ENCODE data around the gene C1orf159.
"Not testable (repeated sequence)": the region's sequence is repeated elsewhere in the genome, so short reads cannot be mapped to it uniquely, and the experiment has no call there.

C1orf159 gene

DNA sequence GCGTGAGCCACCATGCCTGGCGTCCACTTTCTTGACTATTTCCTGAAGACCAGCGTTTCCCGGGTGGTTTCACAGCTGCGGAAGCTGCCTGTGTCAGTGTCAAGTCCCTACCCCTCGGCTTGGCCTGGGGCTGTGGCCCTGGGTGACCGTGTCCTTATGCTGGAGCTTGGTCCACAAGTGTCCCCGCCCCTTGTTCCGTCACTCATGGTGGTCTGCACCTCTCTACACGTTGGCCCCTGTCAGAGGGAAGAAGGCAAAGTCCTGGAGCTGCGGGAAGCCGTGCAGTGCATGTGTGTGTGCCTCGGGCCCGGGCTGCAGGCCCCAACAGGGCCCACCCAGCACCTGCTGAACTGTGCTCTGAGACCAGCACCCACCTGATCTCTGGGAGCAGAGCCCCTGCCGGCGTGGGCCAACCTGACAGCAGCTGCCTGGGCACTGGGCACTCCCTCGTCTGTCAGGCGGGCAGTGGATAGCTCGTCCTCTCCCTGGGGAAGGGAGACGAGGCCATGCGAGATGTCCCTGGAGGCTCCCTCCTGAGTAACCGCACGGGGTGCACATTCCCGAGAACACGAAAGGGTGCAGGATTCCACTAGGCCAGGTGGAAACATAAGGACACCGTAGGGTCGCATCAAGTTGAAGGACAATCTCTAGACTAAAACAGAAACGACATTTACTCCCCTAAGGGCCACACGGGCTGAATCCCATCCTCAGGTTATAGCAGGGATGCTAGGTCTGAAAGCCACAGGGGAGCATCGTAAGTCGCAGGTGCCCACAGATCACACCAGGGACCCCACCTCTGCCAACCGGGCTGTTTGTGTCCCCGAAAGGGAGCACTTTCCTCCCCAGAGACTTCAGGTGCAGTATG is 2.4 kb upstream of the C1orf159 start:
- no peak for DNase-seq (ENCODE audit: low read depth)

DNA sequence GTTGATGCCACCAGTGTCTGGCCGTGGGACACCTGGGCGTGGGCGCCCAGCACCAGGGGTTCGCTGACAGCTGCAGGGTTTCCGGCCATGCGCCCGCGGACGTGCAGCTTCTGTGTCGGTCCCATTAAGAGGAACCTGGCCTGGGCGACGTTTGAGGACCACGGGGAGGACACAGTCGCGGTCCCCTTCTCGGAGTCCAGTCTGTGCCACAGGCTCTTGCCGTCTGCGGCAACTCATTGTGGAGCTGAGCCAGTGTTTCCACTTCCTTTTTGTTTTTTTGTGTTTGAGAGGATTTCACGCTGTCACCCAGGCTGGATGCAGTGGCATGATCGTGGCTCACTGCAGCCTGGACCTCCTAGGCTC is 1.6 kb upstream of the C1orf159 start:
- no peak for DNase-seq (ENCODE audit: low read depth)

DNA sequence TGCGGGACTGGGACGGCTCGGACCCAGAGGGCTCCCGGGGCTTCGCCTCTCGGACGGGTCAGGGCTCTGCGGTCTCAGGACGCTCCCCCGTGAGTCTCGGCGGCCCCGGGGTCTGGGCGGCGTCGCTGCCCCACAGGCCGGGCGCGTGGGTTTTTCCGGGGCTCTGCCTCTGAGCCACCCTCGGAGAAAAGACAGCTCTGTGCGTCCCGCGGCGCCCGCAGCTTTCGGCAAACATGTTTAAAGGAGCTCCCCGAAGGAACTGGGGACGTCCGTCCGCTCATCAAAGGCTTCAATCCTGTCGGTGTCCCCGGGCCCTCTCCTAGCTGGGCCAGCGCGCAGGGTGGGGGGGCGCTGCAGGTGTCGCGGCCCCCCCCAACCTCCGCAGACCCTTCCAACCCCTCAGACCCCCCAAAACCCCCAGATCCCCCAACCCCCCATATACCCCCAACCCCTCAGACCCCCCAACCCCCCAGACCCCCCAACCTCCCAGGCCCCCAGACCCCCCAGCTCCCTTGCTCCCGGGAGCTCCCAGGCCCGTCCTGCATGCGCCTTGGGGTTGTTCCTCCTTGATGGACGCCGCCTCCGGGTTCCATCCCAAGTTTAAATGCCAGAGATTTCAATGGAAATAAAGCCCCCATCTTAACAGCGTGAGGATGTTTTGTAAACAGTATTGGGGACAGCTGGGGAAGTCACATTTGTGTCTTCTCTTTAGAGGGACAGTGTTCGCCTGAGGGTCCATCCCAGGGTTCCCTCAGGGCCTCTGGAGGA is 996 bp upstream of the C1orf159 start:
- DNase-seq (ENCODE audit: low read depth), result peak; percentile 38

DNA sequence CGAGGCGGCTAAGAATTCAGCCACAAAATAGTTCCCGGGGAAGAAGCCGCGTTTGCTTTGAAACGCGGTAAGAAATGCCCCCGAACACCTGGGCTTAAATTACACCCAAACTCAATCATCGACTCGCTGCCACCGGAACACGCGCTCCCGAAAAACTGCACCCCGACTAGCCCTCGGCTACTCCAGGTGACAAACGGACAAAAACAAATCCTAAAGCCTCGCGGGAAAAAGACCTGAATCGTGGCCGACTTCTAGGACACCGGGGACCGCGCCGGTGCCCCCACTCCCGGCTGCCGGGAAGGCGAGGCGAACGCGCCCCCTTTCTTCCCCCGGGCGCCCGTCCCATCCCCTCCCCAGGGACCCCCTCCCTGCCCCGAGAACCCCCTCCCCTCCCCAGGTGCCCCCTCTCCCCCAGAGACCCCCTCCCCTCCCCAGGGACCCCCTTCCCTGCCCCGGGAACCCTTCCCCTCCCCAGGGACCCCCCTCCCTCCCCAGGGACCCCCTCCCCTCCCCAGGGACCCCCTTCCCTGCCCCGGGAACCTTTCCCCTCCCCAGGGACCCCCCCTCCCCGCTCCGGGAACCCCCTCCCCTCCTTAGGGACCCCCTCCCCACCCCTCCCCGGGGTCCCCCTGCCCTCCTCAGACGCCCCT is 628 bp downstream of the C1orf159 start:
- DNase-seq (ENCODE audit: low read depth), result no peak

DNA sequence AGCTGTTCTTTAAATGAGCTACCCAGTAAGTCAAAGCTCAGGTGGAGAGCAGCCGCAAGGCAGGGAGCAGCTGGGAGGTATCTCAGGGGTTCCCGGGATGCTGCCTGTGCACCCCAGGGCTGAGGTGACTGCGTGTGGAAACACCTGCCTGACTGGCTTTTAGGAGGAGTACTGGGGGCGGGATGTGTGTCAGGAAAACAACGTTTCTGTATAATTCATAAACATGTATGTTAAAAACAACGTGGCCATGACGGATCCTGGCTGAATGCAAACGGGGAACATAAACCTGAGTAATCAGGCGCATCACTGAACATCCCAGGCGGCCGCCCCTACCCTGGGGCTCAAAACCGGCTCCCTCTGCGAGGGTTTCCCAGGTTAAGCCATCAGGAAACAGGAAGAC is 1.5 kb downstream of the C1orf159 start:
- DNase-seq (ENCODE audit: low read depth), result no peak

DNA sequence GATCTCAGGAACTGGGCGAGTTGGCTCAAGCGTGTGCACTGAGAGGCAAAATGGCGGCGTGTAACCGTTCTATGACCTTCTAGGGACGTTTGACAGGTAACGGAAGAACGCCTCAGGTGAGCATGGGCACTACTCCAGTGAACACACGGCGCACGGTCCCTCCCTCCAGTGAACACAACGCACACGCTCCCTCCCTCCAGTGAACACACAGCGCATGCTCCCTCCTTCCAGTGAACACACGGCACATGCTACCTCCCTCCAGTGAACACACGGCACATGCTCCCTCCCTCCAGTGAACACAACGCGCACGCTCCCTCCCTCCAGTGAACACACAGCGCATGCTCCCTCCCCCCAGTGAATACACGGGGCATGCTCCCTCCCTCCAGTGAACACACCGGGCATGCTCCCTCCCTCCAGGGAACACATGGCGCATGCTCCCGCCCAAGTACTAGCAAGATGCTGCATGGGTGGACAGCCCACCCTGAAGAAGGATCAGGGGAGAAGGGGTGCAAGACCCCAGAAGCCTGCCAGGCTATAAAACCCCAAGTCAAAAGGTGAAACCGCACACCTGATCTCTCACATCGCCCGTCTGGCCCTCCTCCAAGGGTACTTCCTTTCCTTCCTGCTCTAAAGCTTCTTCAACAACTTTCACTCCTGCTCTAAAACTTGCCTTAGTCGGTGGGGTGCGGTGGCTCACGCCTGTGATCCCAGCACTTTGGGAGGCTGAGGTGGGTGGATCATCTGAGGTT is 3.5 kb downstream of the C1orf159 start:
- no peak for DNase-seq (ENCODE audit: low read depth)

DNA sequence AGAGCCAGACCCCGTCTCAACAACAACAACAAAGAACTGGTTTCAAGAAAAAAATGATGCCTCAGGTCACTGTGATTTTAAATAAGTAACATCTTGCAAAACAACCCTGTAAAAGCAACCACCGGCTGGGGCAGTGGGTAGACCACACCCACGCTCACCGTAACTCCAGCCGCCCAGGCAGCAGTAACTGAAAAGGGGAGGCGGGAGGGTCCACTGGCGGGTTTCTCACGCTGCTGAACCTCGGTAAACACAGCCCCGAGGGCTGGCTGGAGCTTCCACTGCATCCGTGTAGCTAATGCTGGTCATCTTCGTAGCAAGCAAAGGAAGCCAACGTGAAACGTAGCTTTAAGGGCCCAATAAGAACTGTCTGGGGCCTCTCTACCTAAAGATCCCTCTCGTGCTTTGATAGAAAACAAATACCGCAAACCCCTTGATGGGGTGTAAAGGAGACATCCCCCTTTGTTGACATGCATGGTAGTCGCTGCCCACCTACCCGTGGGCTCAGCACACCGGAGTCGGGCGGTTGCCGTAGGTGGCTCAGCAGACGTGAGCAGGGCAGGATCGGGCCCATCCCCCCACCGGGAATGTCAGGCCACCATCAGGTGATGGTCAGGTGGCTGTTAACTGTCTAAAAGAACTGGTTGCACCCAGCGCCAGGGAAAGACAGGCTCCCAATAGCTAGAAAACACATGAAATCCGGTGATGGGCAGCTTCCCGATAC is 4.2 kb downstream of the C1orf159 start:
- DNase-seq (ENCODE audit: low read depth), result no peak

DNA sequence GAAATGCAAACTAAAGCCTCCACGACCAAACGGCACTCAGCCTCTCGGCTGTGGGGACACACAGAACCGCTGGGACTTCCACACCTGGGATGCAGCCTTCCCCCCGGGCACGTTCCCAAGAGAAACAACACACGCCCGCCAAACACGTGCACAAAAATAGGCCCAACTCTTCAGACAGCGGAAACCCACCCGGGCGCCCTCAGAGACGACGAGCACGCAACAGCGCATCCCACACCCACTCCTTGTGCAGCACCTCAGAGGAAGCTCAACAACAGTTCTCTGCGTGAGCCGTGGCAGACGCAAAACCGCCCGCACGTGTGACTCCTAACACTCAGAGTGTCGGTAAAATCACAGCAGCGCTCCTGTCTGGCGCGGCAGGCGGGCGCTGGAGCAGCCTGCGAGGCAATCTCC is 5.3 kb downstream of the C1orf159 start:
- DNase-seq (ENCODE audit: low read depth), result no peak

DNA sequence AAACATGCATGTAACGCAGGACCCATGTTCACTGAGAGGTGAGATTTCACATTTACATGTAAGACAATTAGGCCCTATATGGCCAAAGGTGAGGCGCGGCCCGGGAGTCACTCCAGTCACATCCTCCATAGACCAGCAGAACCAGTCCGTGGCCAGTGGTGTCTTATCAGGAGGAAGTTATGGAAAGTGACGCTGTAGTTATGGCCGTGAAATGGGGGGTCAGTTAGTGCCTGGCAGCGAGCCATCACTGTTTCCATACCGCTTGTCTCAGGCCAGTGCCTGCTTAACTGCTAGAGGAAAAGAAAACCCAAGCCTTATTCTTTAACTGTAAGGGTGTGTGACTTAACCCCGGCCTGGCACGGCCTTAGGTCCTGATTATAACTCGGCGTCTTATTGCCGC is 6.1 kb downstream of the C1orf159 start:
- no peak for DNase-seq (ENCODE audit: low read depth)

DNA sequence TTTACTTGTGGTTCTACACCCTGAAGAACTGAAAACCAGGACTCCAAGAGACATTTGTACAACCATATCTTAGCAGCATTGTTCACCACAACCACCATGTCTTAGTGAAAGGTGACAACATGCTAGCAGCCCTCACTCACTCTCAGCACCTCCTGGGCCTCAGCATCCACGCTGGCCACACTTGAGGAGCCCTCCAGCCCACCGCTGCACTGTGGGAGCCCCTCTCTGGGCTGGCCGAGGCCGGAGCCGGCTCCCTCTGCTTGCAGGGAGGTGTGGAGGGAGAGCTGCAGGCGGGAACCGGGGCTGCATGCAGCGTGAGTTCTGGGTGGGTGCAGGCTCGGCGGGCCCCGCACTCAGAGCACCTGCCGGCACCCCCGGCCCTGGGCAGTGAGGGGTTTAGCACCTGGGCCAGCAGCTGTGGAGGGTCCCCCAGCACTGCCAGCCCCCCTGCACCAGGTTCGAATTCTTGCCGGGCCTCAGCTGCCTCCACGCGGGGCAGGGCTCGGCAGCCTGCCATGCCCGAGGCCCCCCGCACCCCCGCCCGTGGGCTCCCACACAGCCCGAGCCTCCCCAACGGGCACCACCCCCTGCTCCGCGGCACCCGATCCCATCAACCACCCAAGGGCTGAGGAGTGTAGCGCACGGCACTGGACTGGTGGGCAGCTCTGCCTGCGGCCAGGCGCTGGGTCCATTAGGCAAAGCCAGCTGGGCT is 9.2 kb downstream of the C1orf159 start:
- DNase-seq (ENCODE audit: low read depth), result no peak

DNA sequence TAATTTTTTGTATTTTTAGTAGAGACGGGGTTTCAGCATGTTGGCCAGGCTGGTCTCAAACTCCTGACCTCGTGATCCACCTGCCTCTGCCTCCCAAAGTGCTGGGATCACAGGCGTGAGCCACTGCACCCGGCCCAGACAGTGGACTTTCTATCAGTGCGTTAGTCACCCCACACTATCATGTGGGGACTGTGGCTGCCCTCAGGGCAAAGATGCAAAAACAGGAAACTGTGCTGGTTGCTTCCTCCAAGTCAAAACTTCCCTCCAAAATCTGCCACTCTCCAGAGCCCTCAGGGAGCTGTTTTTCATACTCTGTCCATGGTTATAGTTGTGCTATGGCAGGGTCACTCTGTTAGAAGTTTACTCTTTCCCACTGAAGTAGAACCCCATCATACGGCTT is 11.7 kb downstream of the C1orf159 start:
- not testable (repeated sequence) for DNase-seq (ENCODE audit: low read depth)

DNA sequence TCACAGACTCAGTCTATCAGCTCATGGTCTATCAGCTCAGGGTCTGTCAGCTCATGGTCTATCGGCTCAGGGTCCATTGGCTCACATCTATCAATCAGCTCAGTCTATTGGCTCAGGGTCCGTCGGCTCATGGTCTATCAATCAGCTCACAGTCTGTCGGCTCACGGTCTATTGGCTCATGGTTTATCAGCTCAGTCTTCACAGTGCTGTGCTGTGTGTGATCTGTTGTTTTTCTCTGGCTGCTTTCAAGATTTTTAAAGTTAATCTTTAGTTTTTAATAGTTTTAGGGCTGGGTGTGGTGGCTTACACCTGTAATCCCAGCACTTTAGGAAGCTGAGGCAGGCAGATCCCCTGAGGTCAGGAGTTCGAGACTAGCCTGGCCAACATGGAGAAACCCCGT is 14.4 kb downstream of the C1orf159 start:
- DNase-seq (ENCODE audit: low read depth), result no peak

DNA sequence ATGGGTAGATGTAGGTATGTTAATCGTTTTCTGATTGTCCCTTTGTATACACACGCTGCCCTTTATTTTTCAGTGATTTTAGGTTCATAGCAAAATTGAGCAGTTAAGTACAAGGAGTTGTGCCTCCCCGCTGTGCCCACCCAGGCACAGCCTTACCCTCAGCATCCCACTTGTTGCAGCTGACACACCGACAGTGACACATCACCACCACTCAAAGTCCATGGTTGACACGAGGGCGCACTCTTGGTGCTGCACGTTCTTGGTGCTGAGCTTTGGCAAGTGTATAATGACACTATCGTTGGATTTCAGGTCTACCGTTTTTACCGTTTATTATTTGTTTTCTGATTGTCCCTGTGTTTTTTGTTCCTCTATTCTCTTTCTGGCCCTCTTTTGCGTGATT is 15.6 kb downstream of the C1orf159 start:
- DNase-seq (ENCODE audit: low read depth), result no peak

DNA sequence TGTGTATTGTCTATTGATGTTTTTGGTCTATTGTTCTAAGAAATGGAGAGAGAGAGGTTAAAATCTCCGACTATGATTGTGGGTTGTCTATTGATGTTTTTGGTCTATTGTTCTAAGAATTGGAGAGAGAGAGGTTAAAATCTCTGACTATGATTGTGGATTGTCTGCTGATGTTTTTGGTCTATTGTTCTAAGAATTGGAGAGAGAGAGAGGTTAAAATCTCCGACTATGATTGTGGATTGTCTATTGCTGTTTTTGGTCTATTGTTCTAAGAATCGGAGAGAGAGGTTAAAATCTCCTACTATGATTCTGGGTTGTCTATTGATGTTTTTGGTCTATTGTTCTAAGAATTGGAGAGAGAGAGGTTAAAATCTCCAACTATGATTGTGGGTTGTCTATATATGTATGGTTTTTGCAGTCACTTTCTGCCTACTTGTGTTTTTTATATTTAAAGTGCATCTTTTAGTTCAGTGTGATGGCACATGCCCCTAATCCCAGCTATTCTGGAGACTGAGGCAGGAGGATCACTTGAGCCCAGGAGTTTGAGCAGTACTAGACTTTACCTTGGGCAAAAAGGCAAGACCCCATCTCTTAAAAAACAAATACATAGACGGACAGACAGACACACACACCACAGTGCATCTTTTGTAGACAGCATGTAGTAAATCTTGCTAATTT is 16.2 kb downstream of the C1orf159 start:
- DNase-seq (ENCODE audit: low read depth), result no peak

DNA sequence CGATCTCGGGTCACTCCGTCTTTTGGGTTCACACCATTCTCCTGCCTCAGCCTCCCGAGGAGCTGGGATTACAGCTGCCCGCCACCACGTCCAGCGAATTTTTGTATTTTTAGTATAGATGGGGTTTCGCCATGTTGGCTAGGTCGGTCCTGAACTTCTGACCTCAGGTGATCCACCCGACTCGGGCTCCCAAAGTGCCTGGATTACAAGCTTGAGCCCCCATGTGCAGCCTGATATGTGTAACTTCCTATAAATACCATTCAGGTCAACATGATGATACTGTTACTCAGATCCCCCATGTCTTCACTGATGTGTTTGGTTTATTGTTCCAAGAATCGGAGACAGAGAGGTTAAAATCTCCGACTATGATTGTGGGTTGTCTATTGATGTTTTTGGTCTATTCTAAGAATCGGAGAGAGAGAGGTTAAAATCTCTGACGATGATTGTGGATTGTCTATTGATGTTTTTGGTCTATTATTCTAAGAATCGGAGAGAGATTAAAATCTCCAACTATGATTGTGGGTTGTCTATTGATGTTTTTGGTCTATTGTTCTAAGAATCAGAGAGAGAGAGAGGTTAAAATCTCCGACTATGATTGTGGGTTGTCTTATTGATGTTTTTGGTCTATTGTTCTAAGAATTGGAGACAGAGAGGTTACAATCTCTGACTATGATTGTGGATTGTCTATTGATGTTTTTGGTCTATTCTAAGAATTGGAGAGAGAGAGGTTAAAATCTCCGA is 17.0 kb downstream of the C1orf159 start:
- no peak for DNase-seq (ENCODE audit: low read depth)

DNA sequence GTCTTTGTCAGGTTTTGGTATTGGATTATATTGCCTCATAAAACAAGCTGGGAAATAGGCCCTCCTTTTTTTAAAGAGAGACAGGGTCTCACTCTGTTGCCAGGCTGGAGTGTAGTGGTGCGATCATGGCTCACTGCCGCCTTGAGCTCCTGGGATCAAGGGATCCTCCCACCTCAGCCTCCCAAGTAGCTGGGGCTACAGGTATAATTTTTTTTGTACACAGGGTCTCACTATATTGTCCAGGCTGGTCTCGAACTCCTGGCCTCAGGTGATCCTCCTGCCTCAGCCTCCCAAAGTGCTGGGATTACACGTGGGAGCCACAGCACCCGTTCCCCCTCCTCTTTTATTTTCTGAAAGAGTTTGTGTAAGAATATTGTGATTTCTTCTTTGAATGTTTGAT is 19.8 kb downstream of the C1orf159 start:
- not testable (repeated sequence) for DNase-seq (ENCODE audit: low read depth)

DNA sequence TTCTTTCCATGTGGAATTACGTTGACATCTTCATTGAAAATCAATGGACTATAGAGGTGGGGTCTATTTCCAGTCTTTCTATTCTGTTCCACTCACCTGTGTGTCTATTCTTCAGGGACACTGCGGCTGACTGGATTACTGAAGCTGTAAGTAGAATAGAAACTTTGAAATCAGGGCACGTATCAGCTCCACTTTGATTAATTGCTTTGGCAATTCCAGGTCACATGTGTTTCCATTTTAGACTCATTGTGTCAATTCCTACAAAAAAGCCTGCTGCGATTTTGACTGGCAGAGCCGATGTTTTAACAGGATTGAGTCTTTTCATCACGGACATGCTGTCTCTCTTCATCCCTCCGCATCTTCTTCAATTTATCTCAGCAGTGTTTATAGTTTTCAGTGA is 20.9 kb downstream of the C1orf159 start:
- DNase-seq (ENCODE audit: low read depth), result no peak

DNA sequence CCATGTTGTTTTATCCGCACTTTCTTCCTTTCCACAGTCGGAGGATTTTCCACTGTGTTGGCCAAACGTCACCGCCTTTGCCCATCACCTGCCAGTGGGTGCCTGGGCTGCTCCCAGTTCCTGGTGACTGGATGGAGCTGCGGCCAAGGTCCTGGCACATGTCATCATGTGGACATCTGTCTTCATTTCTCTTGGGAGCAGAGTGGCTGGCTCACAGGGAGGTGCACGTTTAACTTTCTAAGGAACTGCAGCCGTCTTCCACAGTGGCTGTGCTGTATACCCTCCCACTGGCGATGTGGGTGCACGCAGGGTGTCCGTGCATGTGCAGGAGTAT is 22.3 kb downstream of the C1orf159 start:
- DNase-seq (ENCODE audit: low read depth), result no peak

DNA sequence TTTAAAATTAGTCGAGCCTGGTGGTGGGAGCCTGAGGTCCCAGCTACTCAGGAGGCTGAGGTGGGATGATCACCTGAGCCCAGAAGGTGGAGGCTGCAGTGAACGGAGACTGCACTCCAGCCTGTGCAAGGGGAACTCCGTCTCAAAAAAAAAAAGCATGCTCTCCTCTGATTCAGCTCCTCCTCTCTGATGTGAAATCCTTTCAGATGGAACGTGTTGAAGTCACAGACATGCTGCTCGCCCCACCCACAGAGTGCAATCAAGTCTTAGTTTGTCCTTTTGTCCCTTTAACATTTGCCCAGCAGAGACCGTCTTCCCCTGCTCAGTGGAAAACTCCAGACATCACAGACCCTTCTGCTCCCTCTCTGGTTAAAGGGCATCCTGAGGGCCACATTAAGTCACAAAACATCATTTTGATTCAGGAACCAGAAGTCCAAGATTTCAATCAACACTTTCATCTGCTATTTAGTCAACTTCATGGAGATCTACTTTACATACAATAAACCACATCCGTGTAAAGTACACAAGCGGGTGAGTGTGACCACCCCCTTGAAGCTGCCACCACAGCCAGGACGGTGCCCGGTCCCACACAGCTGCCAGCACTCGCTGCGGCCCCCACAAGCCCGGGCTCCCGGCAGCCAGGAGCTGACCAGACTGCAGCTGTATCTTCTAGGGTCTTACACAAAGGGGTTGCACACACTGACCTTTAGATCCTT is 22.8 kb downstream of the C1orf159 start:
- no peak for DNase-seq (ENCODE audit: low read depth)

Measured in stimulated activated CD8-positive, alpha-beta memory T cell treated with anti-CD3 and anti-CD28 coated beads, Interleukin-12 subunit alpha, Interleukin-12 subunit beta, amount 100 ng/mL, for 4 hours (primary cell).